ENCODE results near the gene STK24. TPM values are rescaled to one million over a fixed set of nuclear protein-coding genes. Genes with fewer than 3 reads are reported as not detected.

The STK24 gene
- total and polyA plus RNA-seq, 2 of the 8 experiments (the other 6 are each of a cell fraction or from before 2014, with no cell fraction given) = 62.8 to 143 TPM

GRCh38 chr13:98599502-98600328 lies 22.8 kb upstream of the STK24 start:
- H3K79me1 ChIP-seq (ENCODE audit: low read depth, low read length) = no peaks in the 10 kb centered on the region
- H2BK20ac ChIP-seq (ENCODE audit: low read length) = no peak overlapping the region
- H2BK5ac ChIP-seq (ENCODE audit: low read depth, low read length) = no peak overlapping the region
- 49% methylated on average over 2 of the region's 2 CpGs; no CpG with 5 or more reads in 1 of the 2 experiments for WGBS, 2 experiments (ENCODE audit: extremely low coverage in 1 of 2, insufficient coverage in 1 of 2, insufficient read length in 1 of 2, insufficient replicate concordance in 2 of 2, low coverage in 1 of 2, low lambda C conversion rate in 2 of 2, missing lambda C conversion rate in 1 of 2)
- CTCF ChIA-PET (ENCODE audit: partially characterized antibody) = interaction anchor here (0.9 to 5.6 kb wide), 14 partner anchors 13 to 152 kb away, joined by 3 to 37 read pairs (median 4); no protein-coding TSS in a partner anchor
- no peaks in the 10 kb centered on the region for H3K9me3 ChIP-seq (ENCODE audit: insufficient read depth in 2 of 2, low read depth in 1 of 2, low read length in 1 of 2)
- H2AFZ ChIP-seq (ENCODE audit: low read length) = no peak overlapping the region
- H3K79me2 ChIP-seq (ENCODE audit: control insufficient read depth in 1 of 2, insufficient read depth in 2 of 2, low read length in 2 of 2) = no peaks in the 10 kb centered on the region
- no peak overlapping the region for H3K4me3 ChIP-seq (ENCODE audit: extremely low read depth in 1 of 4, insufficient read depth in 2 of 4, low read depth in 3 of 4, low read length in 4 of 4)
- no peak overlapping the region for H3K9ac ChIP-seq (replicated peaks in 1 of 4; ENCODE audit: extremely low read depth in 1 of 4, low read depth in 3 of 4, low read length in 3 of 4)
- H3K27ac ChIP-seq (ENCODE audit: low read depth, low read length) = no peak overlapping the region
- POLR2A ChIA-PET (ENCODE audit: partially characterized antibody) = interaction anchor here (0.9 kb wide), 1 partner anchor 15 kb away, joined by 4 read pairs; no protein-coding TSS in a partner anchor
- no peak overlapping the region for H4K8ac ChIP-seq (ENCODE audit: extremely low read depth, insufficient read depth, low read length)
- DNase-seq (ENCODE audit: low read depth in 1 of 2, low spot score in 2 of 2) (no peak), FAIRE-seq (peak; percentile 58)
- no peak overlapping the region for H2BK15ac ChIP-seq (ENCODE audit: low read length)
- no peak overlapping the region for H3K14ac ChIP-seq (ENCODE audit: insufficient read length)
- no peak overlapping the region for H4K5ac ChIP-seq (ENCODE audit: insufficient read length, low read depth, low read length)
- H3K4me1 ChIP-seq (replicated peaks in 1 of 4; ENCODE audit: control insufficient read depth in 3 of 4, insufficient read depth in 4 of 4, low read length in 3 of 4) = no peaks in the 10 kb centered on the region
- H3K23ac ChIP-seq (ENCODE audit: insufficient read length) = no peak overlapping the region
- H2BK12ac ChIP-seq (ENCODE audit: low read depth, low read length) = 0 out of 2 replicates have a peak overlapping the region, but pooled peaks have one; percentile 11
- H3K18ac ChIP-seq (ENCODE audit: extremely low read depth, low read length) = no peak overlapping the region; the same call in 1 of the 2 replicates
- H4K20me1 ChIP-seq (replicated peaks in 1 of 2; ENCODE audit: control insufficient read depth in 1 of 2, insufficient read depth in 2 of 2, low read length in 2 of 2) = no peaks in the 10 kb centered on the region
- no peaks in the 10 kb centered on the region for H3K36me3 ChIP-seq (ENCODE audit: control insufficient read depth in 2 of 4, insufficient read depth in 4 of 4, low read length in 3 of 4)
- H4K91ac ChIP-seq (replicated peaks; ENCODE audit: insufficient read length, low read length) = no peak overlapping the region
- no peak overlapping the region for H2AK5ac ChIP-seq (ENCODE audit: low read depth, low read length)
- H2BK120ac ChIP-seq (replicated peaks; ENCODE audit: low read depth, low read length) = no peak overlapping the region
- no peak for TF ChIP-seq POLR2A (IDR thresholded peaks at IDR 0.05; ENCODE audit: control extremely low read depth in 1 of 2, low read depth in 2 of 2, low read length in 2 of 2)
- no peak for TF ChIP-seq CEBPB (IDR thresholded peaks at IDR 0.05; ENCODE audit: low read depth, low read length)
- 0 out of 2 replicates have a peak, but pooled peaks have one; percentile 30 for TF ChIP-seq SP1 (IDR thresholded peaks at IDR 0.05; ENCODE audit: low read depth, low read length)
- TF ChIP-seq RAD21 (IDR thresholded peaks at IDR 0.05 in 1 of 2, conservative IDR thresholded peaks at IDR 0.05 in 1 of 2; ENCODE audit: low read depth in 2 of 2, low read length in 2 of 2) = no peak
- TF ChIP-seq, protein P1, sequence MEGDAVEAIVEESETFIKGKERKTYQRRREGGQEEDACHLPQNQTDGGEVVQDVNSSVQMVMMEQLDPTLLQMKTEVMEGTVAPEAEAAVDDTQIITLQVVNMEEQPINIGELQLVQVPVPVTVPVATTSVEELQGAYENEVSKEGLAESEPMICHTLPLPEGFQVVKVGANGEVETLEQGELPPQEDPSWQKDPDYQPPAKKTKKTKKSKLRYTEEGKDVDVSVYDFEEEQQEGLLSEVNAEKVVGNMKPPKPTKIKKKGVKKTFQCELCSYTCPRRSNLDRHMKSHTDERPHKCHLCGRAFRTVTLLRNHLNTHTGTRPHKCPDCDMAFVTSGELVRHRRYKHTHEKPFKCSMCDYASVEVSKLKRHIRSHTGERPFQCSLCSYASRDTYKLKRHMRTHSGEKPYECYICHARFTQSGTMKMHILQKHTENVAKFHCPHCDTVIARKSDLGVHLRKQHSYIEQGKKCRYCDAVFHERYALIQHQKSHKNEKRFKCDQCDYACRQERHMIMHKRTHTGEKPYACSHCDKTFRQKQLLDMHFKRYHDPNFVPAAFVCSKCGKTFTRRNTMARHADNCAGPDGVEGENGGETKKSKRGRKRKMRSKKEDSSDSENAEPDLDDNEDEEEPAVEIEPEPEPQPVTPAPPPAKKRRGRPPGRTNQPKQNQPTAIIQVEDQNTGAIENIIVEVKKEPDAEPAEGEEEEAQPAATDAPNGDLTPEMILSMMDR (IDR thresholded peaks at IDR 0.05; ENCODE audit: control extremely low read depth in 1 of 3, insufficient read depth in 1 of 3, low read depth in 1 of 3, low read length in 3 of 3) = no peak
- TF ChIP-seq YY1 (IDR thresholded peaks at IDR 0.05; ENCODE audit: low read depth, low read length) = peak; percentile 24; the same call in 1 of the 2 replicates
- TF ChIP-seq KDM1A (IDR thresholded peaks at IDR 0.05; ENCODE audit: borderline replicate concordance, low read length) = no peak
- TF ChIP-seq TEAD4 (IDR thresholded peaks at IDR 0.05; ENCODE audit: low read depth, low read length) = peak; percentile 96
- no peak overlapping the region for H3K56ac ChIP-seq (replicated peaks; ENCODE audit: insufficient read length, low read depth, low read length)
- no peak overlapping the region for H3K4ac ChIP-seq (replicated peaks; ENCODE audit: insufficient read length, low read depth, low read length)
- no peaks in the 10 kb centered on the region for H3K23me2 ChIP-seq (ENCODE audit: low read depth, low read length)
- no peaks in the 10 kb centered on the region; a peak in 1 of 7 replicates for H3K27me3 ChIP-seq (replicated peaks in 1 of 4; ENCODE audit: control insufficient read depth in 3 of 4, extremely low read depth in 1 of 4, insufficient read depth in 3 of 4, low read length in 3 of 4)
- no peak overlapping the region for H3K4me2 ChIP-seq (ENCODE audit: insufficient read depth in 1 of 2, low read depth in 2 of 2, low read length in 2 of 2)
